ENCODE results near the gene L3MBTL4. TPM values are rescaled to one million over a fixed set of nuclear protein-coding genes. Genes with fewer than 3 reads are reported as not detected.
"Not testable (repeated sequence)": the region's sequence is repeated elsewhere in the genome, so short reads cannot be mapped to it uniquely, and the experiment has no call there.

L3MBTL4 gene
- polyA plus RNA-seq, 4 donors: 1.1 to 5.9 (median 5.2) TPM

DNA sequence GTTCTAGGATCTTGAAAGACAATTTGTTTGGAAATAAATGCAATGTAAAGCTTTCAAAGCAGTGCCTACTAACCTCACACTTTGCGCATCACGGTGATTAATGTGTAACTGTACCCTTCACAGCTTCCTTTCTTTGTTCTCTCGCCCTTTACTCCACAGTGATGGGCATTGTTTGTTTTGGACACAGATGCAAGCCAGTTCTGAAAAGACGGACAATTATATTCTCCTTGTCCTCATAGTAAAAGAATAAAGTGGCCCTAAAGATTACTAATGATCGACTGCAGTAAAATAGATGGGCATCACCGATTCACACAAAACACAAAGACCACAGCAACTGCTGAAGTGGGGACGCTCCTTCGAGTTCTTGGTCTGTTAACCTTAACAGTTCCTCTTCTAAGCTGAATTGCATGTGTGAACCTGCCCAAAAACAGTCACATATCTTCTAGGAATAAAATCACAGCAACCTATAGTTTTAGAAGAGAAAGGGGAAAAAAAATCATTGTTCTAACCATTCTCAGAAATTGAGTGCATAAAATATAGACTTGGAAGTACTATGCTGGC is 7.7 kb downstream of the L3MBTL4 start:
- DNase-seq (ENCODE audit: low read depth in 4 of 4, low spot score in 3 of 4): peak in 1 of 4 donors; percentile 6

GRCh38 chr18:6406075-6406909 is 8.4 kb downstream of the L3MBTL4 start:
- no peak for DNase-seq (ENCODE audit: low read depth in 4 of 4, low spot score in 3 of 4)

DNA sequence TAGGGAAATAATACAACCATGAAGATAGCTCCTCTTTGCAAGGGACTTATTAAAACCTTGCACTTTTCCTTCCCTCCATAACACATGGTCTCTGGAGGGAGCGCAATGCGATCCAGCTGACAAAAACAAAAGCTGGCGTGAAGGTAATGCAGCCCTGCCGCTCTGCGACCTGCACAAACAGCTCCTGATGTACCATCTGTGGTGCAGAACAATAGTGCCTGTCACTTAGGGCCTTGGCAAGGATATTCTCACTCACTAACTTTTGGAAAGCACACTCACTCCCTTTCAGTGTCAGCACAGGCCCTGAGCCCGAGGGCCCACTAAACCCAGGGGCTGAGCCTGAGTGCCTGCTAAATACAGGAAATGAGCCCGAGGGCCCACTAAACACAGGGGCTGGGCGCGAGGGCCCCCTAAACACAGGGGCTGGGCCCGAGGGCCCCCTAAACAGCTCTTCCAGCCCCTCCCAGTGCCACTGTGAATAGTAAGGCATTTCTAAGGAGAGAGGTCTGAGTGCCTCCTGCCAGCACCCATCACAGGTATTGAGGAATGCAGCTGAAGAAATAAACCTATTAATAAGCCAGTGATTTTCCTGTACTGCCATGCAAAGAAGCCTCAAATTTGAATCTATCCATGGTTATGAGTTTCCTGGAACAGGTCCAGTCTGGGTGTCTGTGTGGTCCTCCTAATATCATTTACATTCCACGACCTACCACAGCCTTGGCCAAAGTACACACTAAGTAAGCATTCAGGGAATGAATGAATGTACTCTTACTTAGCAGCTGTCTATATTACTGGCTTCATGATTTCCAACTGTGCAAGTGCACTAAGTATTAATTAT is 9.3 kb downstream of the L3MBTL4 start:
- DNase-seq (ENCODE audit: low read depth in 4 of 4, low spot score in 3 of 4): no peak

- DNase-seq (ENCODE audit: low read depth in 4 of 4, low spot score in 3 of 4): no peak
Measured at GRCh38 chr18:6404834-6405233, 9.9 kb downstream of the L3MBTL4 start.

- DNase-seq (ENCODE audit: low read depth in 4 of 4, low spot score in 3 of 4): no peak
Measured at GRCh38 chr18:6401687-6402086, 13.0 kb downstream of the L3MBTL4 start.

- DNase-seq (ENCODE audit: low read depth in 4 of 4, low spot score in 3 of 4): no peak
Measured at GRCh38 chr18:6399776-6400175, 14.9 kb downstream of the L3MBTL4 start.

GRCh38 chr18:6397931-6398566 is 16.7 kb downstream of the L3MBTL4 start:
- peak in 1 of 4 donors; percentile 11 for DNase-seq (ENCODE audit: low read depth in 4 of 4, low spot score in 3 of 4)

DNA sequence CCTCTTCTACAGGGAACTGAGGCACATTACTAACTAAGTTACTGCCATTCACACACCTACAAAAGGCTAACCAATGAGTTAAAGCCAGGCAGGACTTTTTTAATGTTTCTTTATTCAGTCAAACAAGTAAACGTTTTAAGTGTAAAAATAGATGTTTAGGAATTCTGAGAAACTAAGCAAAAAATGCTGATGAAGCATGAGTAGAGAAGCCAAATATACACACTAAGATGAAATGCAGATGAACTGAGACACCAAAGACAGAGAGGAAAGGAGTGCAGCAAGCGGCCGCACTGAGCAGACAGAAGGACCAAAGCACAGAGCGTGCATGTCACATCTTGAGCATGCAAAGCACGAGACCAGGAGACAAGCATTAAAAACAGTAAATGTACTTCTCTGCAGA is 17.9 kb downstream of the L3MBTL4 start:
- no peak for DNase-seq (ENCODE audit: low read depth in 4 of 4, low spot score in 3 of 4)

GRCh38 chr18:6396276-6396675 is 18.4 kb downstream of the L3MBTL4 start:
- DNase-seq (ENCODE audit: low read depth in 4 of 4, low spot score in 3 of 4): no peak

DNA sequence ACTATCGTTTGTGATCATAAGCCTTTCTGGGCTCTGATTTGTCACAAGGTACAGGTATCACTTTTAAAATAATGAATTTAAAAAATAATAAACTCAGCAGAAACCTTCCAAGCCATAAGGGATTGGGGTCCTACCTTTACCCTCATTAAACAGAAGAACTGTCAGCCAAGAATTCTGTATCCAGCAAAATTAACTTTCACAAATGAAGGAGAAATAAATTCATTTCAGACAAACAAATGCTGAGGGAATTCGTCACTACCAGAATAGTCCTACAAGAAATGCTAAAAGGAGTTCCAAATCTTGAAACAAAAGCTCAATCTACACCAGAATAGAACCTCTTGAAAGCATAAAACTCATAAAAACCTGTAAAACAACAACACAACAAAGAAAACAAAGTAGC is 25.7 kb downstream of the L3MBTL4 start:
- DNase-seq (ENCODE audit: low read depth in 4 of 4, low spot score in 3 of 4): no peak

- peak in 1 of 4 donors; percentile 26 for DNase-seq (ENCODE audit: low read depth in 4 of 4, low spot score in 3 of 4)
Measured at GRCh38 chr18:6382963-6383362, 31.7 kb downstream of the L3MBTL4 start.

DNA sequence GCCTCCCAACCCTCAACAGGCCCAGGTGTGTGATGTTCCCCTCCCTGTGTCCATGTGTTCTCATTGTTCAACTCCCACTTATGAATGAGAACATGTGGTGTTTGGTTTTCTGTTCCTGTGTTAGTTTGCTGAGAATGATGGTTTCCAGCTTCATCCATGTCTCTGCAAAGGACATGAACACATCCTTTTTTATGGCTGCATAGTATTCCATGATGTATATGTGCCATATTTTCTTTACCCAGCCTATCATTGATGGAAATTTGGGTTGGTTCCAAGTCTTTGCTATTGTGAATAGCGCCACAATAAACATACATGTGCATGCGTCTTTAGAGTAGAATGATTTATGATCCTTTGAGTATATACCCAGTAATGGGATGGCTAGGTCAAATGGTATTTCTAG is 37.2 kb downstream of the L3MBTL4 start:
- DNase-seq (ENCODE audit: low read depth in 4 of 4, low spot score in 3 of 4): not testable (repeated sequence)

DNA sequence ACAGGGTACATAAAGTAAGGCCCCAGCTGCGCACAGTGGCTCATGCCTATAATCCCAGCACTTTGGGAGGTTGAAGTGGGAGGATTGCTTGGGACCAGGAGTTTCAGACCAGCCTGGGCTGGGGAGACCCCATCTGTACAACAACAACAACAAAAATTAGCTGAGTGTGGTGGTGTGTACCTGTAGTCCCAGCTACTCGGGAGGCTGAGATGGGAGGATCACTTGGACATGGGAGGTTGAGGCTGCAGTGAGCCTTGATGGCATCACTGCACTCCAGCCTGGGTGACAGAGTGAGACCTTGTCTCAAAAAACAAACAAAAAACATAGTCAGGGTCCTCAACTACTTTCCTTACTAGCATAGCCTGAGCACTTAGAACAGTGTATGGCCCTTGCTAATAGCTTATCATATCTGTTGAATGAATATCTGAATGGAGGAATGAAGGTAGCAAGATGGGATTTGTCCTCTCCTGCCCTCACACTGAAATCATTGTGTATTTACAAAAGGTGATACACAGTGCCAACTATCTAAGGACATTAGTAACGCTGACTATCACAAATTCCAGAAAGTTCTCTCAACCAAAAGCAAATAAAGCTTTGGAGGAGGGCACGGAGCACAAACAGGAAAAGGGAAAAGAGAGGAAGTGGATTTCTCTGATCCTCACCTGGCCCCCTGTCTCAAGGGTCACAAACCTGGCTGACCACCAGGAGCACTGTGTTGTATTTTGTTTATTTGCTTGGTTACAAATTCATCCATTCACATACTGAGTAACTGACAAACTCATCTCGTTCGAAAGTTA is 38.1 kb downstream of the L3MBTL4 start:
- no peak for DNase-seq (ENCODE audit: low read depth in 4 of 4, low spot score in 3 of 4)

- no peak for DNase-seq (ENCODE audit: low read depth in 4 of 4, low spot score in 3 of 4)
Measured at GRCh38 chr18:6374935-6375529, 39.7 kb downstream of the L3MBTL4 start.

GRCh38 chr18:6374340-6374739 is 40.4 kb downstream of the L3MBTL4 start:
- no peak for DNase-seq (ENCODE audit: low read depth in 4 of 4, low spot score in 3 of 4)

DNA sequence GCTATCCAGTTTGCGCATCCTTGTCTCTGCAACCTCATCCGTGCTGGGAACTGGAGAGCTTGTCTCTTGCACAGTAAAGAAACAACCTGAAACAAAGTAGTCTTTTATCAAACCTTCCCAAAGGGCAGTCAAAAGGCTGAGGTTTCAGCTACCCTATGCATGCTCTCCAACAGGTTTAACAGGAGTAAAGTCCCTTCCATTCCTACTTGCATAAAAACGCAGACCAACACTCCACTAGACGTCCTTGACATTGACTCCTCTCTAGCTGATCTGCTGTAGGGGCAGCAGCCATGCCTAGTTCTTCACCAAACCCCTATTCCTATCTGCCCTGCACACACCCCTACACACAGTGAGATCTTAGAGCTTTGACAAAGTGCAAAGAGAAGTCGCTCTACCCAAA is 41.5 kb downstream of the L3MBTL4 start:
- DNase-seq (ENCODE audit: low read depth in 4 of 4, low spot score in 3 of 4): no peak

- peak; percentile 27 to 63 (median 38) for DNase-seq (ENCODE audit: low read depth in 4 of 4, low spot score in 3 of 4)
Measured at GRCh38 chr18:6370886-6371635, 43.6 kb downstream of the L3MBTL4 start.

GRCh38 chr18:6370410-6370809 is 44.3 kb downstream of the L3MBTL4 start:
- no peak for DNase-seq (ENCODE audit: low read depth in 4 of 4, low spot score in 3 of 4)

DNA sequence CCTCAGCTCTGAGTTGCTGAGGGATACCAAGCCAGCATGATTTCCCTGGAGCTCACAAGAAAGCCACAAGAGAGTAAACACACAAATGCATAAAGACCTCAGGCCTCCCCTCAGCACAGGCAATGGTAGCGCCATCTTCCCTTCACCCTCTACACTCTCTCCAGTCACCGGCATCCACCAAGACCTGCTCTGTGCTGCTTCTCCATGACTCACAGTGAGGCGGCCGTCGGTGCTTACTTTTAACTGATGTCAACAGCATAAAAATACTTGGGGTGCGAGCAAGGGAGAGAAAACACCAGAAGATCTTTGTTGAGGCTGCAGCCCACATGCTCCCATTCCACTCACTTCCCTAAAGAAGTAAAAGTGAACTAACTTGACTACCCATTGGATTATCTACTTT is 46.7 kb downstream of the L3MBTL4 start:
- no peak for DNase-seq (ENCODE audit: low read depth in 4 of 4, low spot score in 3 of 4)
